A549 (cell line): Measurements from ENCODE around the gene VDAC2. TPM values are rescaled to one million over a fixed set of nuclear protein-coding genes. Genes with fewer than 3 reads are reported as not detected.
A peak's percentile ranks its signal among the peaks of the same experiment; 100 is the strongest.

Experiments used
- ATOH8 ChIP-seq: fragments of 250-450 bp; sonication (Bioruptor Pico); IDR thresholded peaks from 2 replicates; pipeline ENCODE4 v1.5.0; 2020; ENCODE audit warnings: low read depth, mild to moderate bottlenecking, moderate library complexity
- CBX2 ChIP-seq: fragments of 200-600 bp; sonication (generic); IDR thresholded peaks from 2 replicates; pipeline ENCODE4 v1.6.1; 2016; ENCODE audit warnings: low read depth, mild to moderate bottlenecking, borderline replicate concordance
- CHD4 ChIP-seq: fragments of 200-600 bp; sonication (generic); IDR thresholded peaks from 2 replicates; pipeline ENCODE4 v1.6.1; 2016; ENCODE audit warnings: antibody characterized with exemption, mild to moderate bottlenecking, borderline replicate concordance
- CTCF ChIP-seq: fragments of >200 bp; sonication (Bioruptor Twin); formaldehyde crosslinking; IDR thresholded peaks from 3 replicates; pipeline ENCODE4 v1.5.1; 2016
- E2F6 ChIP-seq: IDR thresholded peaks from 2 replicates; pipeline ENCODE4 v1.6.1; 2012; ENCODE audit warnings: low read depth, borderline replicate concordance
- EHF ChIP-seq: fragments of 250-450 bp; sonication (Bioruptor Pico); IDR thresholded peaks from 2 replicates; pipeline ENCODE4 v1.5.0; 2020; ENCODE audit warnings: mild to moderate bottlenecking
- EHMT2 ChIP-seq: fragments of 200-600 bp; sonication (generic); IDR thresholded peaks from 2 replicates; pipeline ENCODE4 v1.6.1; 2016; ENCODE audit warnings: antibody characterized with exemption, low read depth, mild to moderate bottlenecking, moderate library complexity
- ELK1 ChIP-seq: fragments of 150-350 bp; IDR thresholded peaks from 2 replicates; pipeline ENCODE4 v1.6.1; 2014; ENCODE audit warnings: low read depth, mild to moderate bottlenecking, low read length
- ESRRA ChIP-seq: fragments of 150-350 bp; IDR thresholded peaks from 2 replicates; pipeline ENCODE4 v1.6.1; 2014; ENCODE audit warnings: mild to moderate bottlenecking, low read length, borderline replicate concordance
- FOSB ChIP-seq: fragments of 250-450 bp; sonication (Bioruptor Pico); IDR thresholded peaks from 2 replicates; pipeline ENCODE4 v1.5.0; 2020; ENCODE audit warnings: mild to moderate bottlenecking, moderate library complexity
- FOSL2 ChIP-seq, 2 experiments: fragments of 450-650 bp in 1 of 2; fragments of >200 bp in 1 of 2; sonication (Bioruptor Twin) in 1 of 2; formaldehyde crosslinking; IDR thresholded peaks; 2 replicates each; pipeline versions ENCODE4 v1.5.0 to v1.6.1; 2016 to 2020; ENCODE audit warnings: mild to moderate bottlenecking in 1 of 2, moderate library complexity in 1 of 2
- GATA3 ChIP-seq: IDR thresholded peaks from 2 replicates; pipeline ENCODE4 v1.6.1; 2012; ENCODE audit warnings: borderline replicate concordance
- HDAC2 ChIP-seq: fragments of 200-600 bp; sonication (generic); IDR thresholded peaks from 2 replicates; pipeline ENCODE4 v1.6.1; 2016
- HEYL ChIP-seq: fragments of 250-450 bp; sonication (Bioruptor Pico); IDR thresholded peaks from 2 replicates; pipeline ENCODE4 v1.8.0; 2021; ENCODE audit warnings: mild to moderate bottlenecking, moderate library complexity
- HOXA7 ChIP-seq: fragments of 250-450 bp; sonication (Bioruptor Pico); IDR thresholded peaks from 2 replicates; pipeline ENCODE4 v1.5.0; 2020; ENCODE audit warnings: mild to moderate bottlenecking, moderate library complexity
- HOXB13 ChIP-seq: fragments of 250-450 bp; sonication (Bioruptor Pico); IDR thresholded peaks from 2 replicates; pipeline ENCODE4 v1.5.0; 2020; ENCODE audit warnings: low read depth, mild to moderate bottlenecking, moderate library complexity
- JUN ChIP-seq, 2 experiments: fragments of >200 bp; sonication (Bioruptor Twin); formaldehyde crosslinking; IDR thresholded peaks; 2 replicates in 1 of 2; 3 replicates in 1 of 2; pipeline ENCODE4 v1.6.1; 2016 to 2017
- MAX ChIP-seq: IDR thresholded peaks from 2 replicates; pipeline ENCODE4 v1.6.1; 2012
- MAZ ChIP-seq: fragments of 150-350 bp; IDR thresholded peaks from 2 replicates; pipeline ENCODE4 v1.6.1; 2014; ENCODE audit warnings: antibody characterized with exemption, low read depth, low read length, borderline replicate concordance
- NPAS2 ChIP-seq: fragments of 250-450 bp; sonication (Bioruptor Pico); IDR thresholded peaks from 2 replicates; pipeline ENCODE4 v1.8.0; 2022; ENCODE audit warnings: mild to moderate bottlenecking, moderate library complexity, borderline replicate concordance
- NR3C1 ChIP-seq: fragments of >200 bp; sonication (Bioruptor Twin); formaldehyde crosslinking; IDR thresholded peaks from 3 replicates; pipeline ENCODE4 v1.6.1; 2017
- POLR2A ChIP-seq: IDR thresholded peaks from 2 replicates; pipeline ENCODE4 v1.6.1; 2012; ENCODE audit warnings: mild to moderate bottlenecking, low read length
- RAD21 ChIP-seq, 2 experiments: fragments of >200 bp in 1 of 2; sonication (Bioruptor Twin) in 1 of 2; formaldehyde crosslinking in 1 of 2; IDR thresholded peaks in 1 of 2; conservative IDR thresholded peaks in 1 of 2; 2 replicates in 1 of 2; 3 replicates in 1 of 2; pipeline ENCODE4 v1.6.1; 2012 to 2018; ENCODE audit warnings: inconsistent platforms in 1 of 2
- REST ChIP-seq: fragments of 200-600 bp; sonication (generic); IDR thresholded peaks from 2 replicates; pipeline ENCODE4 v1.6.1; 2016; ENCODE audit warnings: antibody characterized with exemption, mild to moderate bottlenecking, moderate library complexity
- RNF2 ChIP-seq: fragments of 200-600 bp; sonication (generic); IDR thresholded peaks from 2 replicates; pipeline ENCODE4 v1.6.1; 2016; ENCODE audit warnings: low read depth, mild to moderate bottlenecking, antibody characterized with exemption, moderate library complexity, borderline replicate concordance
- SMC3 ChIP-seq: fragments of >200 bp; sonication (Bioruptor Twin); formaldehyde crosslinking; IDR thresholded peaks from 3 replicates; pipeline ENCODE4 v1.6.1; 2018; ENCODE audit warnings: inconsistent platforms
- SREBF2 ChIP-seq: fragments of 450-650 bp; IDR thresholded peaks from 2 replicates; pipeline ENCODE4 v1.6.1; 2014; ENCODE audit warnings: mild to moderate bottlenecking, moderate library complexity
- TFCP2L1 ChIP-seq: fragments of 250-450 bp; sonication (Bioruptor Pico); IDR thresholded peaks from 2 replicates; pipeline ENCODE4 v1.5.0; 2021; ENCODE audit warnings: mild to moderate bottlenecking
- TP53 ChIP-seq: fragments of 250-450 bp; sonication (Bioruptor Pico); IDR thresholded peaks from 2 replicates; pipeline ENCODE4 v1.5.0; 2021; ENCODE audit warnings: mild to moderate bottlenecking, moderate library complexity
- USF2 ChIP-seq: fragments of 450-650 bp; IDR thresholded peaks from 2 replicates; pipeline ENCODE4 v1.6.1; 2014; ENCODE audit warnings: antibody characterized with exemption
- ZC3H11A ChIP-seq: fragments of 450-650 bp; IDR thresholded peaks from 2 replicates; pipeline ENCODE4 v1.6.1; 2014; ENCODE audit warnings: antibody characterized with exemption, mild to moderate bottlenecking
- ZNF302 ChIP-seq: fragments of 250-450 bp; sonication (Bioruptor Pico); IDR thresholded peaks from 2 replicates; pipeline ENCODE4 v1.9.0; 2021; ENCODE audit warnings: inconsistent platforms, mild to moderate bottlenecking, moderate library complexity
- polyA plus RNA-seq, 4 experiments: library from polyadenylated mRNA; depleted of rRNA in 3 of 4; stranded (reverse); fragments of >200 nt; fragmentation: RNase III in 1 of 4; extraction: RNeasy Plus Mini Kit Qiagen cat#74134 plus additional on column Dnase treatment in 1 of 4; gene quantifications; 2 replicates in 3 of 4; 3 replicates in 1 of 4; pipeline ENCODE4 v1.2.3, GENCODE V29; 2011 to 2017

VDAC2 gene
- polyA plus RNA-seq, 2 of the 4 experiments (the other 2 are of a cell fraction): 273 to 285 TPM

GRCh38 chr10:75230600-75231038 lies 20.0 kb downstream of the VDAC2 start (continued):
- peak; percentile 81 for TF ChIP-seq SMC3
- TF ChIP-seq EHF: no peak
- TF ChIP-seq POLR2A: no peak
- TF ChIP-seq ESRRA: no peak
- TF ChIP-seq CTCF: peak; percentile 90
- no peak for TF ChIP-seq HDAC2
- TF ChIP-seq REST: no peak
- no peak for TF ChIP-seq ZC3H11A
- TF ChIP-seq CHD4: no peak
- no peak for TF ChIP-seq NR3C1
- TF ChIP-seq SREBF2: no peak
- no peak for TF ChIP-seq MAZ
- TF ChIP-seq FOSL2 (IDR thresholded peaks at IDR 0.05): no peak
- peak; percentile 21; the same call in 1 of the 2 replicates for TF ChIP-seq FOSL2 (CRISPR knock-in tag; IDR thresholded peaks at IDR 0.05)
- TF ChIP-seq JUN (IDR thresholded peaks at IDR 0.05): no peak
- TF ChIP-seq FOSB: no peak
- no peak for TF ChIP-seq ATOH8 (CRISPR knock-in tag)
- no peak for TF ChIP-seq TP53 (CRISPR knock-in tag)
- no peak for TF ChIP-seq ZNF302 (CRISPR knock-in tag)
- TF ChIP-seq USF2: peak; percentile 62
- no peak for TF ChIP-seq TFCP2L1
- no peak for TF ChIP-seq HOXA7 (CRISPR knock-in tag)
- TF ChIP-seq HOXB13 (CRISPR knock-in tag): no peak
- no peak for TF ChIP-seq NPAS2 (CRISPR knock-in tag)
- TF ChIP-seq HEYL (CRISPR knock-in tag): no peak
- no peak for TF ChIP-seq EHMT2
- no peak for TF ChIP-seq ELK1
- no peak for TF ChIP-seq MAX
- TF ChIP-seq RAD21 (conservative IDR thresholded peaks at IDR 0.05 in 1 of 2, IDR thresholded peaks at IDR 0.05 in 1 of 2): peak; percentile 61 to 66
- no peak for TF ChIP-seq E2F6
- TF ChIP-seq GATA3: no peak
- no peak for TF ChIP-seq CBX2
- TF ChIP-seq RNF2: no peak
